Retinal pigment epithelial cell (primary cell): Measurements from ENCODE around the gene HIC1.
A peak's percentile ranks its signal among the peaks of the same experiment; 100 is the strongest.

Experiments
- DNase-seq: peaks from one replicate; pipeline ENCODE4 v3.0.0-alpha.2; 2010; ENCODE audit warnings: low read depth
- H3K4me3 ChIP-seq: 2 replicates; pipeline ENCODE4 v1.5.1; 2011; ENCODE audit warnings: mild to moderate bottlenecking, low read length, control low read depth, moderate library complexity
- TF ChIP-seq, protein P1 (sequence below): conservative IDR thresholded peaks from 2 replicates; pipeline ENCODE4 v1.5.1; 2011; ENCODE audit warnings: low read depth, low read length, control low read depth, inconsistent platforms

HIC1 gene

DNA sequence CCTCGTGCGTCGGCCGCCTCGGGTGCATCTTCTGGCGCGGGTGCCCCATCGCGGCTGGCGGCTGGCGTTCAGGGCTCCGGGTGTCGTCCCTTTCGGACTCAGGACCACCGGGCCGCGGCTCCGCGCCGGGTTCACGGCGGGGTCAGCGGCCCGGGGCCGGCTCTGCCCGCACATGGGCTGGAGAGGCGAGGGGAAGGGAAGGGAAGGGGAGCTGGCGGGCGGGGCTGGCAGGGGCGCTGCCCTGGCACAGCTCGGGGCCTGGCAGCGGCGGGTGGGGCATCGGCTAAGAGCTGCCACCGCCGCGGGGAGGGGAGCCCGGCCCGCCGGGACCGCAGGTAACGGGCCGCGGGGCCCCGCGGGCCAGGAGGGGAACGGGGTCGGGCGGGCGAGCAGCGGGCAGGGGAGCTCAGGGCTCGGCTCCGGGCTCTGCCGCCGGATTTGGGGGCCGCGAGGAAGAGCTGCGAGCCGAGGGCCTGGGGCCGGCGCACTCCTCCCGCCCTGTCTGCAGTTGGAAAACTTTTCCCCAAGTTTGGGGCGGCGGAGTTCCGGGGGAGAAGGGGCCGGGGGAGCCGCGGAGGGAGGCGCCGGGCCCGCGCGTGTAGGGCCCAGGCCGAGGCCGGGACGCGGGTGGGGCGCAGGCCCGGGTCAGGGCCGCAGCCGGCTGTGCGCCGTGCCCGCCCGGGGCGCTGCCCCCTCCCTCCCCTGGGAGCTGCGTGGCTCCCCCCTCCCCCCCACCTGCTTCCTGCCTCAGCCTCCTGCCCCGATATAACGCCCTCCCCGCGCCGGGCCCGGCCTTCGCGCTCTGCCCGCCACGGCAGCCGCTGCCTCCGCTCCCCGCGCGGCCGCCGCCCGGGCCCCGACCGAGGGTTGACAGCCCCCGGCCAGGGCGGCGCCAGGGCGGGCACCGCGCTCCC is 646 bp downstream of the HIC1 start:
- TF ChIP-seq, protein P1, sequence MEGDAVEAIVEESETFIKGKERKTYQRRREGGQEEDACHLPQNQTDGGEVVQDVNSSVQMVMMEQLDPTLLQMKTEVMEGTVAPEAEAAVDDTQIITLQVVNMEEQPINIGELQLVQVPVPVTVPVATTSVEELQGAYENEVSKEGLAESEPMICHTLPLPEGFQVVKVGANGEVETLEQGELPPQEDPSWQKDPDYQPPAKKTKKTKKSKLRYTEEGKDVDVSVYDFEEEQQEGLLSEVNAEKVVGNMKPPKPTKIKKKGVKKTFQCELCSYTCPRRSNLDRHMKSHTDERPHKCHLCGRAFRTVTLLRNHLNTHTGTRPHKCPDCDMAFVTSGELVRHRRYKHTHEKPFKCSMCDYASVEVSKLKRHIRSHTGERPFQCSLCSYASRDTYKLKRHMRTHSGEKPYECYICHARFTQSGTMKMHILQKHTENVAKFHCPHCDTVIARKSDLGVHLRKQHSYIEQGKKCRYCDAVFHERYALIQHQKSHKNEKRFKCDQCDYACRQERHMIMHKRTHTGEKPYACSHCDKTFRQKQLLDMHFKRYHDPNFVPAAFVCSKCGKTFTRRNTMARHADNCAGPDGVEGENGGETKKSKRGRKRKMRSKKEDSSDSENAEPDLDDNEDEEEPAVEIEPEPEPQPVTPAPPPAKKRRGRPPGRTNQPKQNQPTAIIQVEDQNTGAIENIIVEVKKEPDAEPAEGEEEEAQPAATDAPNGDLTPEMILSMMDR = no peak
- no peak for DNase-seq
- H3K4me3 ChIP-seq = peak overlapping the region; percentile 44

DNA sequence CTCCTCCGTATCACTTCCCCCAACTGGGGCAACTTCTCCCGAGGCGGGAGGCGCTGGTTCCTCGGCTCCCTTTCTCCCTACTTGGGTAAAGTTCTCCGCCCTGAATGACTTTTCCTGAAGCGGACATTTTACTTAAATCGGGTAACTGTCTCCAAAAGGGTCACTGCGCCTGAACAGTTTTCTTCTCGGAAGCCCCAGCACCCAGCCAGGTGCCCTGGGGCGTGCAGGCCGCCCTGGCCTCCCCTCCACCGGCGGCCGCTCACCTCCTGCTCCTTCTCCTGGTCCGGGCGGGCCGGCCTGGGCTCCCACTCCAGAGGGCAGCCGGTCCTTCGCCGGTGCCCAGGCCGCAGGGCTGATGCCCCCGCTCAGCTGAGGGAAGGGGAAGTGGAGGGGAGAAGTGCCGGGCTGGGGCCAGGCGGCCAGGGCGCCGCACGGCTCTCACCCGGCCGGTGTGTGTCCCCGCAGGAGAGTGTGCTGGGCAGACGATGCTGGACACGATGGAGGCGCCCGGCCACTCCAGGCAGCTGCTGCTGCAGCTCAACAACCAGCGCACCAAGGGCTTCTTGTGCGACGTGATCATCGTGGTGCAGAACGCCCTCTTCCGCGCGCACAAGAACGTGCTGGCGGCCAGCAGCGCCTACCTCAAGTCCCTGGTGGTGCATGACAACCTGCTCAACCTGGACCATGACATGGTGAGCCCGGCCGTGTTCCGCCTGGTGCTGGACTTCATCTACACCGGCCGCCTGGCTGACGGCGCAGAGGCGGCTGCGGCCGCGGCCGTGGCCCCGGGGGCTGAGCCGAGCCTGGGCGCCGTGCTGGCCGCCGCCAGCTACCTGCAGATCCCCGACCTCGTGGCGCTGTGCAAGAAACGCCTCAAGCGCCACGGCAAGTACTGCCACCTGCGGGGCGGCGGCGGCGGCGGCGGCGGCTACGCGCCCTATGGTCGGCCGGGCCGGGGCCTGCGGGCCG is 1.6 kb downstream of the HIC1 start:
- no peak for DNase-seq
- H3K4me3 ChIP-seq = peak overlapping the region; percentile 27
- TF ChIP-seq, protein P1 = no peak

DNA sequence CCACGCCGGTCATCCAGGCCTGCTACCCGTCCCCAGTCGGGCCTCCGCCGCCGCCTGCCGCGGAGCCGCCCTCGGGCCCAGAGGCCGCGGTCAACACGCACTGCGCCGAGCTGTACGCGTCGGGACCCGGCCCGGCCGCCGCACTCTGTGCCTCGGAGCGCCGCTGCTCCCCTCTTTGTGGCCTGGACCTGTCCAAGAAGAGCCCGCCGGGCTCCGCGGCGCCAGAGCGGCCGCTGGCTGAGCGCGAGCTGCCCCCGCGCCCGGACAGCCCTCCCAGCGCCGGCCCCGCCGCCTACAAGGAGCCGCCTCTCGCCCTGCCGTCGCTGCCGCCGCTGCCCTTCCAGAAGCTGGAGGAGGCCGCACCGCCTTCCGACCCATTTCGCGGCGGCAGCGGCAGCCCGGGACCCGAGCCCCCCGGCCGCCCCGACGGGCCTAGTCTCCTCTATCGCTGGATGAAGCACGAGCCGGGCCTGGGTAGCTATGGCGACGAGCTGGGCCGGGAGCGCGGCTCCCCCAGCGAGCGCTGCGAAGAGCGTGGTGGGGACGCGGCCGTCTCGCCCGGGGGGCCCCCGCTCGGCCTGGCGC is 2.4 kb downstream of the HIC1 start:
- H3K4me3 ChIP-seq = no peak overlapping the region
- DNase-seq = no peak
- TF ChIP-seq, protein P1 = no peak

DNA sequence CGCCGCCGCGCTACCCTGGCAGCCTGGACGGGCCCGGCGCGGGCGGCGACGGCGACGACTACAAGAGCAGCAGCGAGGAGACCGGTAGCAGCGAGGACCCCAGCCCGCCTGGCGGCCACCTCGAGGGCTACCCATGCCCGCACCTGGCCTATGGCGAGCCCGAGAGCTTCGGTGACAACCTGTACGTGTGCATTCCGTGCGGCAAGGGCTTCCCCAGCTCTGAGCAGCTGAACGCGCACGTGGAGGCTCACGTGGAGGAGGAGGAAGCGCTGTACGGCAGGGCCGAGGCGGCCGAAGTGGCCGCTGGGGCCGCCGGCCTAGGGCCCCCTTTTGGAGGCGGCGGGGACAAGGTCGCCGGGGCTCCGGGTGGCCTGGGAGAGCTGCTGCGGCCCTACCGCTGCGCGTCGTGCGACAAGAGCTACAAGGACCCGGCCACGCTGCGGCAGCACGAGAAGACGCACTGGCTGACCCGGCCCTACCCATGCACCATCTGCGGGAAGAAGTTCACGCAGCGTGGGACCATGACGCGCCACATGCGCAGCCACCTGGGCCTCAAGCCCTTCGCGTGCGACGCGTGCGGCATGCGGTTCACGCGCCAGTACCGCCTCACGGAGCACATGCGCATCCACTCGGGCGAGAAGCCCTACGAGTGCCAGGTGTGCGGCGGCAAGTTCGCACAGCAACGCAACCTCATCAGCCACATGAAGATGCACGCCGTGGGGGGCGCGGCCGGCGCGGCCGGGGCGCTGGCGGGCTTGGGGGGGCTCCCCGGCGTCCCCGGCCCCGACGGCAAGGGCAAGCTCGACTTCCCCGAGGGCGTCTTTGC is 3.1 kb downstream of the HIC1 start:
- TF ChIP-seq, protein P1 = no peak
- DNase-seq = no peak
- H3K4me3 ChIP-seq = no peak overlapping the region

DNA sequence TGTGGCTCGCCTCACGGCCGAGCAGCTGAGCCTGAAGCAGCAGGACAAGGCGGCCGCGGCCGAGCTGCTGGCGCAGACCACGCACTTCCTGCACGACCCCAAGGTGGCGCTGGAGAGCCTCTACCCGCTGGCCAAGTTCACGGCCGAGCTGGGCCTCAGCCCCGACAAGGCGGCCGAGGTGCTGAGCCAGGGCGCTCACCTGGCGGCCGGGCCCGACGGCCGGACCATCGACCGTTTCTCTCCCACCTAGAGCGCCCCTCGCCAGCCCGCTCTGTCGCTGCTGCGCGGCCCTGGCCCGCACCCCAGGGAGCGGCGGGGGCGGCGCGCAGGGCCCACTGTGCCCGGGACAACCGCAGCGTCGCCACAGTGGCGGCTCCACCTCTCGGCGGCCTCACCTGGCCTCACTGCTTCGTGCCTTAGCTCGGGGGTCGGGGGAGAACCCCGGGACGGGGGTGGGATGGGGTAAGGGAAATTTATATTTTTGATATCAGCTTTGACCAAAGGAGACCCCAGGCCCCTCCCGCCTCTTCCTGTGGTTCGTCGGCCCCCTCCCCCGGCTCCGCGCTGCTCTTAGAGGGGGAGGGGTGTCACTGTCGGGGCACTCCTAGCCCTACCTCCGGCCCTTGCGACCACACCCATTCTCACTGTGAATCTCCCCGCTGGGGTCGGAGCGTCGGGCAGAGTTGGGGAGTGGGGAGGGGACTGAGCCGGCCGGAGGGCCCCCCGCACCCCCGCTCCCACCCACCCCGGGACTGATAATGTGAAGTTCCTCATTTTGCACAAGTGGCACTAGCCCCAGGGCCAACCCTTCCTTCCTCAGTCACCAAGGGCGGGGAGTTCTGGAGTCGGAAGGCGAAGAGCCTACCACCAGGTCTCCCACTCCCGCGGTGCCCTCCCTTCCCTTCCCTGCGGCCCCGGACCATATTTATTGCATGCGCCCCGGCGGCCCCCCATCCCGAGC is 4.0 kb downstream of the HIC1 start:
- TF ChIP-seq, protein P1 = peak; percentile 74
- DNase-seq = no peak
- no peak overlapping the region for H3K4me3 ChIP-seq
